ENCODE measurements around the gene CPSF7. TPM values are rescaled to one million over a fixed set of nuclear protein-coding genes. Genes with fewer than 3 reads are reported as not detected.

The CPSF7 gene
- total and polyA plus RNA-seq, 10 of the 15 experiments (the other 5 are each of a cell fraction or from before 2014, with no cell fraction given), result 14.9 to 93.1 (median 60.9) TPM

- FAIRE-seq (no peak), DNase-seq (ENCODE audit: low read depth, low spot score) (no peak), ATAC-seq (no peak)
- RAD21 ChIA-PET (ENCODE audit: unreplicated experiment), result no interaction called here
- no peak for TF ChIP-seq HDAC6 (IDR thresholded peaks at IDR 0.05; ENCODE audit: unreplicated experiment)
- TF ChIP-seq HDAC2 (IDR thresholded peaks at IDR 0.05), result no peak
- no peak for TF ChIP-seq PBX3 (IDR thresholded peaks at IDR 0.05; ENCODE audit: insufficient replicate concordance, low read depth, low read length)
- no peak for TF ChIP-seq SIX5 (IDR thresholded peaks at IDR 0.05; ENCODE audit: low read depth, low read length, severe bottlenecking)
- TF ChIP-seq BCLAF1 (IDR thresholded peaks at IDR 0.05), result no peak
- TF ChIP-seq SP1 (IDR thresholded peaks at IDR 0.05; ENCODE audit: low read depth, low read length), result no peak
- no peak for TF ChIP-seq RUNX3 (IDR thresholded peaks at IDR 0.05; ENCODE audit: low read length)
- no peak for TF ChIP-seq SMAD5 (IDR thresholded peaks at IDR 0.05; ENCODE audit: low read depth)
- no peak for TF ChIP-seq IRF5 (IDR thresholded peaks at IDR 0.05; ENCODE audit: borderline replicate concordance)
- TF ChIP-seq USF2 (IDR thresholded peaks at IDR 0.05; ENCODE audit: borderline replicate concordance, low read depth, low read length), result no peak
- no peak for TF ChIP-seq ESRRA (IDR thresholded peaks at IDR 0.05; ENCODE audit: low read length)
- no peak for TF ChIP-seq BCL11A (IDR thresholded peaks at IDR 0.05; ENCODE audit: low read depth, low read length)
- no peak for TF ChIP-seq NFIC (IDR thresholded peaks at IDR 0.05; ENCODE audit: low read depth, low read length)
- TF ChIP-seq PKNOX1 (IDR thresholded peaks at IDR 0.05), result no peak
- TF ChIP-seq KAT2A (conservative IDR thresholded peaks at IDR 0.05; ENCODE audit: control insufficient read depth, low read depth, low read length), result no peak
- TF ChIP-seq NFYA (IDR thresholded peaks at IDR 0.05; ENCODE audit: borderline replicate concordance, low read depth, low read length), result no peak
- no peak for TF ChIP-seq HDGF (IDR thresholded peaks at IDR 0.05)
- no peak for TF ChIP-seq WRNIP1 (IDR thresholded peaks at IDR 0.05; ENCODE audit: borderline replicate concordance, low read depth, low read length)
- in situ Hi-C loops (cut with MboI) (no loop called here), intact Hi-C loops (cut with micrococcal nuclease; ENCODE audit: unreplicated experiment) (no loop called here)
- Histone ChIP-seq H3K27me3 (replicated peaks in 1 of 2; ENCODE audit: control insufficient read depth in 2 of 2, insufficient read depth in 2 of 2, low read length in 1 of 2) (no peaks in the 10 kb centered on the region), H3K9me3 (replicated peaks; ENCODE audit: control insufficient read depth, insufficient read depth, low read length) (no peaks in the 10 kb centered on the region), H4K20me1 (ENCODE audit: control insufficient read depth, insufficient read depth) (0 out of 2 replicates have a peak, but pooled peaks cover 2% of the 10 kb centered on the region), H3K36me3 (ENCODE audit: control insufficient read depth in 2 of 2, insufficient read depth in 2 of 2, low read length in 1 of 2) (no peaks in the 10 kb centered on the region), H3K79me2 (ENCODE audit: control insufficient read depth, insufficient read depth, low read length) (no peaks in the 10 kb centered on the region), H3K4me3 (no peak overlapping the region), H3K27ac (ENCODE audit: control insufficient read depth, insufficient read depth) (no peak overlapping the region), H2AFZ (ENCODE audit: control insufficient read depth, low read depth, low read length) (no peak overlapping the region), H3K9ac (ENCODE audit: control insufficient read depth, insufficient read depth, low read length) (no peak overlapping the region), H3K4me2 (ENCODE audit: control insufficient read depth, insufficient read depth) (no peak overlapping the region), H3K4me1 (ENCODE audit: control insufficient read depth, insufficient read depth, low read length) (no peaks in the 10 kb centered on the region)
- POLR2A ChIA-PET, result no interaction called here
- SMC1A ChIA-PET (ENCODE audit: uncharacterized antibody, unreplicated experiment), result no interaction called here
- WGBS (ENCODE audit: insufficient coverage, insufficient replicate concordance, low lambda C conversion rate, missing lambda C conversion rate), result 90% methylated on average over 3 of the region's 3 CpGs
- CTCF ChIA-PET, result interaction anchor here (4.4 kb wide), 1 partner anchor 13 kb away, joined by 32 read pairs; no protein-coding TSS in a partner anchor
- BruUV-seq (replicated peaks), result no TSS peak
Observed at GRCh38 chr11:61460474-61460881, 30.7 kb upstream of the CPSF7 start.
